ENCODE data around the gene BTBD2. TPM values are rescaled to one million over a fixed set of nuclear protein-coding genes. Genes with fewer than 3 reads are reported as not detected.

Gene BTBD2
- total RNA-seq, 3 donors from 2014 or later = 52.0 to 67.2 (median 54.4) TPM

GRCh38 chr19:1955171-1956121 is 60.1 kb downstream of the BTBD2 start:
- DNase-seq (ENCODE audit: low spot score in 2 of 2) = no peak
- H3K27ac ChIP-seq = no peak overlapping the region
- no peaks in the 10 kb centered on the region for H3K36me3 ChIP-seq
- H3K9me3 ChIP-seq = no peaks in the 10 kb centered on the region
- H3K4me1 ChIP-seq = no peaks in the 10 kb centered on the region
- TF ChIP-seq POLR2A (IDR thresholded peaks at IDR 0.05) = no peak
- TF ChIP-seq, protein P1, sequence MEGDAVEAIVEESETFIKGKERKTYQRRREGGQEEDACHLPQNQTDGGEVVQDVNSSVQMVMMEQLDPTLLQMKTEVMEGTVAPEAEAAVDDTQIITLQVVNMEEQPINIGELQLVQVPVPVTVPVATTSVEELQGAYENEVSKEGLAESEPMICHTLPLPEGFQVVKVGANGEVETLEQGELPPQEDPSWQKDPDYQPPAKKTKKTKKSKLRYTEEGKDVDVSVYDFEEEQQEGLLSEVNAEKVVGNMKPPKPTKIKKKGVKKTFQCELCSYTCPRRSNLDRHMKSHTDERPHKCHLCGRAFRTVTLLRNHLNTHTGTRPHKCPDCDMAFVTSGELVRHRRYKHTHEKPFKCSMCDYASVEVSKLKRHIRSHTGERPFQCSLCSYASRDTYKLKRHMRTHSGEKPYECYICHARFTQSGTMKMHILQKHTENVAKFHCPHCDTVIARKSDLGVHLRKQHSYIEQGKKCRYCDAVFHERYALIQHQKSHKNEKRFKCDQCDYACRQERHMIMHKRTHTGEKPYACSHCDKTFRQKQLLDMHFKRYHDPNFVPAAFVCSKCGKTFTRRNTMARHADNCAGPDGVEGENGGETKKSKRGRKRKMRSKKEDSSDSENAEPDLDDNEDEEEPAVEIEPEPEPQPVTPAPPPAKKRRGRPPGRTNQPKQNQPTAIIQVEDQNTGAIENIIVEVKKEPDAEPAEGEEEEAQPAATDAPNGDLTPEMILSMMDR (IDR thresholded peaks at IDR 0.05) = no peak
- intact Hi-C loops (cut with DNase I; ENCODE audit: low total_unique reads) = no loop called here
- no peak overlapping the region for H3K4me3 ChIP-seq
- no peaks in the 10 kb centered on the region for H3K27me3 ChIP-seq

- Histone ChIP-seq H3K27ac (no peak overlapping the region), H3K36me3 (no peaks in the 10 kb centered on the region)
- intact Hi-C loops (cut with DNase I; ENCODE audit: low total_unique reads) = no loop called here
Observed at GRCh38 chr19:1954532-1954933, 61.0 kb downstream of the BTBD2 start.

DNA sequence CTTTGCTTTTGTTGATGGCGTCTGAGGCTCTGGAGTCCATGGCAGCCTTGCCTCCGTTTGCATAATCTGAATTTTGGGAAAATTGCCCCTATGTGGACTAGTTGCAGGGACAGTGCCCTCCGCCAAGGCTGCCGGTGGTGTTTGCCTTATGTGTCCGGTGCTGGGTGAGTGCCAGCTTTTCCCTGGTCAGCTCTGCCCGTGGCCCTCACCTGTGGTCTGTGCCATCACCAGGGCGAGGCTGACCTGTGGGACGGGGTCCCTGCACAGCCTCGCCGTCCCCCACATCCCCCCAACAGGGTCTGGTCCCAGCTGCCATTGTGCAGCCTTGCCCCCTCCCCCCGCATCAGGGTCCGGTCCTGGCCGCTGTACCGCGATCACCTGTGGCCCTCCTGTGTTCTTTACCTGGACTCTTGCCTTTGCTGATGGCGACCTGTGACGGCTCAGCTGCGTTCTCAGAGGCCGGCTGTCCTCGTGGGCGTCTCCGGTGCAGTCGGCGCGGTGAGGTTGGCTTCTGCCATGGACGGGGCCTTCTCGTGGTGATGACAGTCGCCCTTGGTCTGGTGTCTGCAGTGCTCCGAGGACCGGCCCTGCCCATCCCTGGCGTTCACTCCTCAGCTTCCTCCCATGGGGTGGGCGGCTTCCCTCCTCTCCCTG is 61.9 kb downstream of the BTBD2 start:
- no peak for DNase-seq (ENCODE audit: low spot score in 2 of 2)
- Histone ChIP-seq H3K9me3 (no peaks in the 10 kb centered on the region), H3K27me3 (no peaks in the 10 kb centered on the region), H3K36me3 (no peaks in the 10 kb centered on the region), H3K4me3 (no peak overlapping the region), H3K27ac (no peak overlapping the region), H3K4me1 (no peaks in the 10 kb centered on the region)
- no peak for TF ChIP-seq POLR2AphosphoS5 (IDR thresholded peaks at IDR 0.05)
- no peak for TF ChIP-seq POLR2A (IDR thresholded peaks at IDR 0.05)
- TF ChIP-seq, protein P1 (IDR thresholded peaks at IDR 0.05) = no peak
- intact Hi-C loops (cut with DNase I; ENCODE audit: low total_unique reads) = no loop called here

More at GRCh38 chr19:1954532-1954933, 61.0 kb downstream of the BTBD2 start:
- no peaks in the 10 kb centered on the region for H3K9me3 ChIP-seq
- H3K27me3 ChIP-seq = no peaks in the 10 kb centered on the region
- TF ChIP-seq POLR2A (IDR thresholded peaks at IDR 0.05) = no peak
- TF ChIP-seq, protein P1 (IDR thresholded peaks at IDR 0.05) = no peak
- no peak for TF ChIP-seq POLR2AphosphoS5 (IDR thresholded peaks at IDR 0.05)
- no peaks in the 10 kb centered on the region for H3K4me1 ChIP-seq
- DNase-seq (ENCODE audit: low spot score in 2 of 2) = no peak
- H3K4me3 ChIP-seq = no peak overlapping the region

DNA sequence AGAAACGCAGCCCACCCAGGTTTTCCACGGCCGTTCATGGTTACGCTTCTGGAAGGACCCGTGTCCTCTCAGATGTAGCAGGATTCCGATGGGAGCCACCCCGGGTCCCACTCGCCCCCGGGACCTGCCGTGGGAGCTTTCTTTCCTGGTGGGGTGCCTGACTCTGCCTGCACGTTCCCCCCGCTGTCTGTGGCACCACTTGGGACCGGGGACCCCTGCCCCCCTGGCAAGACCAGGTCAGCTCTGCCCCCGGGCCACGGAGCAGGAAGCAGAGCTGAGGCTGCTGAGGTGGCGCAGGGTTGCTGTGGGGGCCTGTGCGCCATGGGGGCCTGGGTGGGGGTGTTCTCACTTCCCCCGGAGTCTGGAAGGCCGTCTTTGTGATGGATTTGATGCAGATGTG is 62.5 kb downstream of the BTBD2 start:
- H3K9me3 ChIP-seq = no peaks in the 10 kb centered on the region
- TF ChIP-seq POLR2A (IDR thresholded peaks at IDR 0.05) (no peak), POLR2AphosphoS5 (IDR thresholded peaks at IDR 0.05) (no peak)
- TF ChIP-seq, protein P1 (IDR thresholded peaks at IDR 0.05) = no peak
- H3K36me3 ChIP-seq = no peaks in the 10 kb centered on the region
- H3K27me3 ChIP-seq = no peaks in the 10 kb centered on the region
- no peaks in the 10 kb centered on the region for H3K4me1 ChIP-seq
- H3K27ac ChIP-seq = no peak overlapping the region
- no peak overlapping the region for H3K4me3 ChIP-seq
- no peak for DNase-seq (ENCODE audit: low spot score in 2 of 2)
- intact Hi-C loops (cut with DNase I; ENCODE audit: low total_unique reads) = no loop called here

DNA sequence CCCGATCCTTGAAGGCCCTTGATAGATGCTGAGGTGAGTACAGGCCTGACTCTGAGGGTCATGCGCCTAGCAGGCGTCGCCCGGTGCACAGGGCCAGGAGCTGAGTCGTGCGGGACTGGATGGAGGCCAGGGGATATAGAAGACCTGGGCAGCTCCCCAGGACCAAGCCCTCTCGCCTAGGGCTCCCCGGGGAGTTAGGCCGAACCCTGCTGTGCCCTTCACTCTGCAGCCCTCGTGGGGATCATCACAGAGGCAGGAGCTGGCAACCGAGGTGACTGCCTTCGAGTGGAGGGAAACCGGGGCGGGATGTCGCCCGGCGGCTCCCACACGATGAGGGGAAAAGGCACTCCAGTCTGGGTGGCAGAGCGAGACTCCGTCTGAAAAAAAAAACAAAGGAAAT is 62.9 kb downstream of the BTBD2 start:
- no peaks in the 10 kb centered on the region for H3K4me1 ChIP-seq
- H3K4me3 ChIP-seq = no peak overlapping the region
- TF ChIP-seq, protein P1 (IDR thresholded peaks at IDR 0.05) = no peak
- TF ChIP-seq POLR2A (IDR thresholded peaks at IDR 0.05) (no peak), POLR2AphosphoS5 (IDR thresholded peaks at IDR 0.05) (no peak)

More for the DNA sequence above, 62.9 kb downstream of the BTBD2 start:
- no peaks in the 10 kb centered on the region for H3K36me3 ChIP-seq
- intact Hi-C loops (cut with DNase I; ENCODE audit: low total_unique reads) = no loop called here
- no peak overlapping the region for H3K27ac ChIP-seq
- no peaks in the 10 kb centered on the region for H3K27me3 ChIP-seq
- DNase-seq (ENCODE audit: low spot score in 2 of 2) = no peak
- no peaks in the 10 kb centered on the region for H3K9me3 ChIP-seq
